Natural killer cell (primary cell): ENCODE results near the gene LRRC37A3. TPM values are rescaled to one million over a fixed set of nuclear protein-coding genes. Genes with fewer than 3 reads are reported as not detected.
A peak's percentile ranks its signal among the peaks of the same experiment; 100 is the strongest.
"Not testable (repeated sequence)": the region's sequence is repeated elsewhere in the genome, so short reads cannot be mapped to it uniquely, and the experiment has no call there.

ENCODE experiments used
- ATAC-seq, 3 donors: fragments of 150-1000 bp in 2 of 3; fragments of 200-7000 bp in 1 of 3; cut with Tn5 transposase; 1 replicate in 1 of 3; 2 replicates in 2 of 3; pipeline ENCODE4 v1.10.0; 2021; ENCODE audit warnings: mild to moderate bottlenecking in 2 of 3, moderate library complexity in 2 of 3
- DNase-seq, 2 donors: peaks; one replicate each; pipeline versions ENCODE4 v3.0.0 to v3.0.0-alpha.2; 2013 to 2021; ENCODE audit warnings: mixed read lengths in 1 of 2
- H3K27ac ChIP-seq: one replicate; pipeline ENCODE4 v1.5.1; 2013; ENCODE audit warnings: mild to moderate bottlenecking, low read length
- H3K27me3 ChIP-seq: one replicate; pipeline ENCODE4 v1.6.1; 2013; ENCODE audit warnings: low read length; ENCODE audit not compliant: control insufficient read depth, insufficient read depth
- H3K36me3 ChIP-seq: one replicate; pipeline ENCODE4 v1.6.1; 2013; ENCODE audit warnings: low read length; ENCODE audit not compliant: control insufficient read depth, insufficient read depth
- H3K4me1 ChIP-seq: one replicate; pipeline ENCODE4 v1.6.1; 2013; ENCODE audit warnings: low read length; ENCODE audit not compliant: control insufficient read depth, insufficient read depth
- H3K4me3 ChIP-seq: one replicate; pipeline ENCODE4 v1.5.1; 2013; ENCODE audit warnings: low read length
- H3K9me3 ChIP-seq: one replicate; pipeline ENCODE4 v1.6.1; 2013; ENCODE audit warnings: low read length; ENCODE audit not compliant: control insufficient read depth, insufficient read depth
- H3K27ac Mint-ChIP-seq, 2 donors: one replicate each; pipeline ENCODE4 v1.8.0; 2022; ENCODE audit warnings: mild to moderate bottlenecking in 2 of 2, mixed read lengths in 2 of 2, moderate library complexity in 1 of 2
- H3K27me3 Mint-ChIP-seq, 2 donors: one replicate each; pipeline ENCODE4 v1.8.0; 2022; ENCODE audit warnings: low read depth in 2 of 2, mixed read lengths in 2 of 2
- H3K36me3 Mint-ChIP-seq: one replicate; pipeline ENCODE4 v1.8.0; 2022; ENCODE audit warnings: mixed read lengths
- H3K4me1 Mint-ChIP-seq, 2 donors: one replicate each; pipeline ENCODE4 v1.8.0; 2022; ENCODE audit warnings: mixed read lengths in 2 of 2
- H3K4me3 Mint-ChIP-seq: one replicate; pipeline ENCODE4 v1.8.0; 2022; ENCODE audit warnings: mild to moderate bottlenecking, moderate library complexity, mixed read lengths
- H3K9me3 Mint-ChIP-seq, 2 donors: one replicate each; pipeline ENCODE4 v1.8.0; 2022; ENCODE audit warnings: mixed read lengths in 2 of 2
- WGBS: methylation state at CpG from one replicate; pipeline ENCODE4 v1.1.7; 2013; ENCODE audit warnings: missing lambda C conversion rate; ENCODE audit not compliant: insufficient coverage; 5-methylcytosine and 5-hydroxymethylcytosine counted together
- intact Hi-C: fragments of 100-400 bp; cut with micrococcal nuclease; formaldehyde crosslinking; loops from one replicate; pipeline ENCODE4 v1.14.2; 2022
- total RNA-seq, 4 donors: library from RNA; stranded (reverse); fragments of 120-200 nt in 1 of 4; gene quantifications; one replicate each; pipeline versions ENCODE4 v1.2.3 to v1.2.4, GENCODE V29; 2013 to 2022

Gene LRRC37A3
- total RNA-seq, 3 donors from 2014 or later (not counting 1 experiment from before 2014, with no cell fraction given) = 7.8 to 22.7 (median 10.5) TPM

DNA sequence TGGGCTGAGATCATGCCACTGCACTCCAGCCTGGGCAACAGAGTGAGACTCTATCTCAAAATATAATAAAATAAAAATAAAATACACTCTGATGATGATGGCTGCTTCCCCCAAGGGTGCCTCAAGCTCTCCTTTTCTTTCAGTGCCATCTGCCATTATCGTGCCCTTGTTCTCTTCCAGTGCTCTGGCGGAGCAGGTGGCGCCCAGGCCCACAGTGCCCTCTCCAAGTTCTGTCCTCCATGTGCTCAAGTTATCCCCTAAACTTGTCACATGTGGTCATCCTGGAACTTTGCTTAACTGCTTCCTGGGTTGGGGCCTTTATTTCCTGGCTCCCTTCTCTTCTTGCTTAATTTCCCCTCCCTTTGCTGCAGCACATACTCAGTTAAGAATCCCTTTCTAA lies 76.4 kb downstream of the LRRC37A3 start:
- H3K4me3 Mint-ChIP-seq, H3K27me3 Mint-ChIP-seq, H3K27me3 ChIP-seq, H3K9me3 Mint-ChIP-seq, H3K4me1 Mint-ChIP-seq, H3K27ac Mint-ChIP-seq, H3K36me3 Mint-ChIP-seq, H3K4me3 ChIP-seq, DNase-seq, H3K36me3 ChIP-seq, ATAC-seq, H3K4me1 ChIP-seq, H3K9me3 ChIP-seq, H3K27ac ChIP-seq: not testable (repeated sequence)
- 93% methylated on average over 1 of the region's 3 CpGs for WGBS
- intact Hi-C loops = loop anchor here (10.0 kb wide), 1 partner anchor 68 kb away; no protein-coding TSS in a partner anchor

DNA sequence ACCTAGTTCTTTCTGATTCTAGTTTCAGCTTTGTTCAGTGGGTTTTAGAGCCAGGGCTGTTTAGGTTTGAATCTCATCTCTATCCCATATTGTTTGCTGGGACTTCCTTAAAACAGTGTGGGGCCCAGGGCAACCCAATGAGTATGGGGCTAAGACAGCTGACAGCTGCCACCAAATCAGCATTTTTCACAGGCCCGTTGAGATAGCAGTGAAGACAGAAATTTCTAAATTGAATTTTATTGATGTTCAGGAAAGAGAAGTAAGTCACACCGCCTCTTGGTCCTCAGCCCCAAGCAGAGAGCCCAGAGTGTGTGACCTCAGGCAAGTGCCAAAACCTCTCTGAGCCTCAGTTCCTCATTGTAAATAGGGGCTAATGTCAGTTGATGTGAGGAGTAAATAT lies 78.3 kb downstream of the LRRC37A3 start:
- WGBS = 45% methylated on average over 2 of the region's 2 CpGs
- H3K4me3 ChIP-seq, H3K36me3 ChIP-seq, H3K27ac Mint-ChIP-seq, H3K36me3 Mint-ChIP-seq, H3K27me3 Mint-ChIP-seq, H3K9me3 Mint-ChIP-seq, H3K9me3 ChIP-seq, H3K4me3 Mint-ChIP-seq, H3K27me3 ChIP-seq, ATAC-seq, H3K27ac ChIP-seq, DNase-seq: not testable (repeated sequence)
- peaks cover 7 to 13% of the 10 kb centered on the region in 2 donors for H3K4me1 Mint-ChIP-seq
- intact Hi-C loops = loop anchor here (10.0 kb wide), 1 partner anchor 66 kb away; no protein-coding TSS in a partner anchor
- H3K4me1 ChIP-seq = peaks cover 14% of the 10 kb centered on the region

DNA sequence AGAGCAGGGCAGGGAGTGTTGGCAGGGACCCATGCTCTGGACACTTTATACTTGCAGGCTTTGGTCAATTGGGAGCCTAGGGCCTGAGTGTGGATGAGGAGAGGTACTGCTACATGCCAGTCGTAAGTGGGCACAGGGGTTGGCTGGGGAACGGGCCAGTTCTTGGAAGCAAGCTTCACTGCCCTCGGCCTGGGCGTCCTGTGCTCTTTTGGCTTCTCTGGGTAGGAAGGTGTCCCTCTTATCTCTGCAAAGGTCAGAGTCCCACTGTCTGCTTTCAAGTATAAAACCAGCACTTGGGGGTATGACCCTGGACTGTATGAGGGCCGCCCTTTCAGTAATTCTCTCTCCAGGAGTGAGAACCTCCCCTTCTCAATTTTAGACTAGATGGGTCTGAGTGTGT lies 80.8 kb downstream of the LRRC37A3 start:
- H3K9me3 ChIP-seq, H3K27me3 Mint-ChIP-seq, H3K4me3 ChIP-seq, H3K36me3 ChIP-seq, H3K9me3 Mint-ChIP-seq, DNase-seq, intact Hi-C loops, H3K4me3 Mint-ChIP-seq, H3K27ac ChIP-seq, H3K36me3 Mint-ChIP-seq, H3K27me3 ChIP-seq, ATAC-seq, H3K27ac Mint-ChIP-seq: not testable (repeated sequence)
- H3K4me1 Mint-ChIP-seq = peaks cover 23 to 32% of the 10 kb centered on the region in 2 donors
- peaks cover 19% of the 10 kb centered on the region for H3K4me1 ChIP-seq
- 100% methylated on average over 4 of the region's 5 CpGs for WGBS

DNA sequence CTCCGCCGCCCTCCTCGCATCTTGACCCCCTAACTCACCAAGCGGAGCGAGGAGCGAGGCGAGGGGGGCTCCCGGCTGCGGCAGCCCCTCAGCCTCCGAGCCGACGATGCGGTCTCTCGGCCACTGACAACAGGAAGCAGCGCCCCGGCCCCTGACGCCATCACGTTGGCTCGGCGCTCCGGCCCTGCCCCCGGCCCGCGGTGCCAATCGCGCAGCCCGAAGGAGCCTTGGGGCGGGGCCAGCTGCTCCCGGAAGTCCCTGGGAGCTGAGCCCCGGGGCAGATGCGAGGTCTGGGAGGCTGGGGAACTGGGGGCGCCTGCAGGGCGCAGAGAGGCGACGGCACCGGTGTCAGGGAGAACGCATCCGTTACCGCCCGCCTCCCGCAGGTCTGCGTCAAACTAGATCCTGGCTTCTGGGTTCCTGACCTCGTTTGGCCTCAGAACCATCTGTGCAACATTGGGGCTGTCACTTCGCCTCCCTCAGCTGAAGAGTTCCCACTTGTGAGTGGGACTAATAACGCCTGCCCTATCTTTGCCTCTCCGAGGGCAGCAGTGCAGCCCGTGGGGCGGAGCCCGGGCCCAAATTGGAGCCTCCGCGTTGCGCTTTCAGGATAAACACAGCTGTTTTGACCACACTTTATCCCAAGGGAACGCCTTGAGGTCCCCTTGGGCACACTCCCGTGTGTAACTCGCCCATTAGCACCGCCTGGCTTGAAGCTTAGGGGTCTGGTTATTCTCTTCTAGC lies 82.1 kb downstream of the LRRC37A3 start:
- peak overlapping the region; percentile 96 for H3K4me3 Mint-ChIP-seq
- peaks cover 19% of the 10 kb centered on the region for H3K4me1 ChIP-seq
- H3K27me3 ChIP-seq, H3K36me3 Mint-ChIP-seq, H3K9me3 ChIP-seq, H3K36me3 ChIP-seq, H3K27me3 Mint-ChIP-seq, intact Hi-C loops, H3K9me3 Mint-ChIP-seq: not testable (repeated sequence)
- H3K27ac ChIP-seq = peak overlapping the region; percentile 91
- DNase-seq = peak; percentile 85 to 89
- peak overlapping the region; percentile 92 to 99 for H3K27ac Mint-ChIP-seq
- peaks cover 23 to 32% of the 10 kb centered on the region in 2 donors for H3K4me1 Mint-ChIP-seq
- peak overlapping the region; percentile 70 for H3K4me3 ChIP-seq
- ATAC-seq = peak; percentile 93 to 98 (median 93)
- under 1% methylated on average over 50 of the region's 56 CpGs for WGBS

DNA sequence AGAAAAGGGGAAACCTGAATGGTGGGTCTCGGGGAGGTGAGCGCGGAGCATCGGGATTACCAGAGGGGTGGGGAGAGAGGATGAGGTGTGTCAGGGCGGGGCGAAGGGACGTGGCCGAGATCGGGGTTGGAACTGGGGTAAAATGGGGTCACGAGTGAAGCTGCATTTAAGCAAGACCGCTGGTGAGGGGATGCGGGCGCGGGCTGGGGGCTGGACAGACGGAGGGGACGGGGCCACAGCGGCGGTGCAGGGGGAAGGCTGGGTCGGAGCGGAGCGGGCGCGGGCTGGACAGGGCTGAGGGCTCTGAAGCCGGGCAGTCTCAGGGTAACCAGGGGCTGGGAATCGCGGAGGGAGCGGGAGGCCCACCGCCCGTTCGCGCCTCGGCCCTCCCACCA lies 82.7 kb downstream of the LRRC37A3 start:
- H3K27me3 Mint-ChIP-seq, H3K36me3 ChIP-seq, H3K36me3 Mint-ChIP-seq, H3K9me3 Mint-ChIP-seq, intact Hi-C loops, H3K27me3 ChIP-seq, H3K9me3 ChIP-seq: not testable (repeated sequence)
- WGBS = under 1% methylated on average over 27 of the region's 32 CpGs
- peaks cover 19% of the 10 kb centered on the region for H3K4me1 ChIP-seq
- peak overlapping the region; percentile 96 for H3K4me3 Mint-ChIP-seq
- peak; percentile 34 to 50 for DNase-seq
- peak overlapping the region; percentile 92 to 99 for H3K27ac Mint-ChIP-seq
- H3K27ac ChIP-seq = peak overlapping the region; percentile 91
- peak; percentile 21 to 36 (median 26) for ATAC-seq
- H3K4me3 ChIP-seq = peak overlapping the region; percentile 70
- H3K4me1 Mint-ChIP-seq = peaks cover 23 to 32% of the 10 kb centered on the region in 2 donors

DNA sequence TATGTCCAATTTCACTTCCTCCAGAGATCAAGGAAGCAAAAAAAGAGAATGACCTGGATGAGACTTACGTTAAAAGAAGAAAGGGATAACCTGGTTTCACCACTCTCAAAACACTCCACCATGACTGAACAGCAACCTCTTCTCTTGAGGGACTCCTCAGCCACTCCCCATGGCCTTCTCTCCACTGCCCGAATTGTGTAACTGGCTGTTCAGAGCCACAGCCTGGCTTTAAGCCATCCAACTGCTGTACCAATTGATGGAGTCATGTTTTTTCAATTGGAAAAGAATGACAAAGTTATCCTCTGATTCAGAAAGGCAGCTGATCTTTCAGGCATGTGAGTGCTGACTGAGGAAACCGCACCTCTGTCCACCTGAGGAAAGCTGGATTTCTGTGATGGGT lies 85.2 kb downstream of the LRRC37A3 start:
- H3K27ac ChIP-seq, H3K9me3 ChIP-seq, DNase-seq, H3K36me3 ChIP-seq, H3K4me3 ChIP-seq, intact Hi-C loops, H3K27me3 Mint-ChIP-seq, H3K27me3 ChIP-seq, H3K9me3 Mint-ChIP-seq, H3K36me3 Mint-ChIP-seq, H3K4me3 Mint-ChIP-seq, ATAC-seq: not testable (repeated sequence)
- Mint-ChIP-seq H3K4me1 (peaks cover 30 to 45% of the 10 kb centered on the region in 2 donors), H3K27ac (peak overlapping the region in 1 of 2 donors; percentile 9)
- peaks cover 19% of the 10 kb centered on the region for H3K4me1 ChIP-seq
- WGBS = 96% methylated on average over 2 of the region's 3 CpGs

DNA sequence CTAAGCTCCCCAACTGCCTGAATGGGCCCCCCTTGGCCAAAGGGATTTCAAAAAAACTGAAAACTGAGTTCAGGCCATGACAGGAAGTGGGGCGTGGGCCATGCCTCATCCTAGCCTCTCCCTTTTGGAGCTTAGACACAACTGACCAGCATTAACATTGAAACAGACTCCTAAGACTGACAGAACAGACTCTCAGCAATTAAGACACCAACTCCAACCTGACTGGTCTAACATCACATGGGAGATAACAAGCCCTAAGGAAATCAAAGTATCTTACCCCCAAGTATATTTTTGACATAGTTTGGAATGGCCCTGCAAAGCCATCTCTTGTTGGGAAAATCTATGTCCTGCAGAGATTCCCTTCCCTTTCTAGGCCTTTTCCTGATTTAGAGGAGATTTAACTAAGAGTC lies 88.6 kb downstream of the LRRC37A3 start:
- Mint-ChIP-seq H3K27ac (peak overlapping the region; percentile 10 to 51), H3K4me1 (peaks cover 20 to 30% of the 10 kb centered on the region in 2 donors)
- H3K27me3 ChIP-seq, H3K27ac ChIP-seq, H3K36me3 ChIP-seq, H3K4me3 Mint-ChIP-seq, intact Hi-C loops, H3K9me3 Mint-ChIP-seq, H3K4me3 ChIP-seq, H3K27me3 Mint-ChIP-seq, H3K9me3 ChIP-seq, DNase-seq, H3K36me3 Mint-ChIP-seq, ATAC-seq, H3K4me1 ChIP-seq: not testable (repeated sequence)
- 73% methylated on average over 1 of the region's 1 CpG for WGBS
